ENCODE measurements around the gene LOX.

The LOX gene, protein sequence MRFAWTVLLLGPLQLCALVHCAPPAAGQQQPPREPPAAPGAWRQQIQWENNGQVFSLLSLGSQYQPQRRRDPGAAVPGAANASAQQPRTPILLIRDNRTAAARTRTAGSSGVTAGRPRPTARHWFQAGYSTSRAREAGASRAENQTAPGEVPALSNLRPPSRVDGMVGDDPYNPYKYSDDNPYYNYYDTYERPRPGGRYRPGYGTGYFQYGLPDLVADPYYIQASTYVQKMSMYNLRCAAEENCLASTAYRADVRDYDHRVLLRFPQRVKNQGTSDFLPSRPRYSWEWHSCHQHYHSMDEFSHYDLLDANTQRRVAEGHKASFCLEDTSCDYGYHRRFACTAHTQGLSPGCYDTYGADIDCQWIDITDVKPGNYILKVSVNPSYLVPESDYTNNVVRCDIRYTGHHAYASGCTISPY

DNA sequence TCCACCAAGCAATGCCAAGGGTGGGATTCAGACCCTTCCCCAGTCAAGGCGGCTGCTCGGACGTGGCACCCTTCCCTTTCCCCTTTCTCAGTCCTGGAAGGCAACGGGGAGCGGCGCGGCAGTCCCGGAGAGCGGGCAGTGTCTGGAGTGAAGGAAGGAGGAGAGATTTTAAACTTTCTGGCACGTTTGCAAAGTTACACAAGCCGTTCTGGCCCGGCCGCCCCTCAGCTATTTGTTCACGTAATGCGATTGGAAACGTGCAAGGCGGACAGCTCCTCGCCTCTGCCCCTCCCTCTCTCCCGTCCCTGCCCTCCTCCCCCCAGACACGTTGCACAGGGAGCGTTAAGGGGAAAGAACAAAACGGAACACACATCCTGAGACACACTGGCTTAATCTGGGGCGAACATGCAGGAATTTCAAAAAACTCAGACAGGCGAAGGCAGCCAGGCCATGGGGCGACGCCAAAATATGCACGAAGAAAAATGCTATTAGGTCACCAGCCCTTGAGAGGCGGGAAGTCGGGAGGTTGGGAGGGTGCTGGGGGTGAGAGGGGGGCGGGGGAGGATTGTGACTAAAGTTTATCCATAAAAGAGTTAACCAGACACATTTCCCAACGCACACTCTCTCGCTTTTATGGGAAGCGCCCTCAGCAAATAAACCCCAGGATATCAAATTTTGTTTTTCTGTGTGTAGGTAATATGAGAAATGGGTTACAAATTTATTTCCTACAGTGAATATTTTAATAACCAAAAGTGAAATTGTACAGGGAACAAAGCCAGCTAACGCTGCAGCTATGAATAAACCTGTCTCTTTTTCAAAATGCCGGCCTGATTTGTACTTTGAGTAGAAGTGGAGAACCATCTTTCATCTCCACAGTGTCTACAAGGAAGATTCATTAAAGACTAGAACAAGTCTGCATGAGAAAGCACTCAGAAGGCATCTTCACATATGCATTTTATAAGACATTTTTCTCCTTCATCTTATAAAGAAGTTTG, at the start of gene LOX:
Gene LOX (minus strand): TSS at position 144 of the 995 bp plus-strand sequence. CDS start 274 bp downstream, outside the sequence.
- DNase-seq (ENCODE audit: low spot score), result no peak

- DNase-seq (ENCODE audit: low spot score), result no peak
Observed at GRCh38 chr5:122126756-122127321, 48.8 kb upstream of the LOX start.

GRCh38 chr5:122126177-122126755, 48.2 kb upstream of the LOX start:
- DNase-seq (ENCODE audit: low spot score), result no peak

GRCh38 chr5:122124766-122125165, 46.7 kb upstream of the LOX start:
- DNase-seq (ENCODE audit: low spot score), result no peak

- DNase-seq (ENCODE audit: low spot score), result no peak
Observed at GRCh38 chr5:122121479-122122465, 43.7 kb upstream of the LOX start.

DNA sequence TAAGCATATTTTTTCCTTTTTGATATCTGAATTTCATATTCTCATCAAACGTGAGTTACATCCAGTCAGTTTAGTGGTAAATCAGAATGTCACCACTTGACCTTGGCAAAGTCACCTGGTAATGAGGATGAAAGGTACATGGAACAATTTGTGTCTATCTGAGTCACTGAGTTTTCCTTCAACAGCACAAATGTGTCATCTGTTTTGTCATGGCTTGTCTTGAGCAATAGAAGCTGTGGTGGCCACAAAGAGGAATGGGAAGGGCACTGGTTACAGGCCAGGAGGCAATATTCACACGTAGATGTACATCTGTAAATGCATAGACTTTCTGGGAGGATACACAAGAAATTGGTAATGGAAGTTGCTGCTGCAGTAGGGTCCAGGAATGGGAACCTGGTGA, 42.9 kb upstream of the LOX start:
- no peak for DNase-seq (ENCODE audit: low spot score)

- DNase-seq (ENCODE audit: low spot score), result no peak
Observed at GRCh38 chr5:122120493-122120892, 42.4 kb upstream of the LOX start.

DNA sequence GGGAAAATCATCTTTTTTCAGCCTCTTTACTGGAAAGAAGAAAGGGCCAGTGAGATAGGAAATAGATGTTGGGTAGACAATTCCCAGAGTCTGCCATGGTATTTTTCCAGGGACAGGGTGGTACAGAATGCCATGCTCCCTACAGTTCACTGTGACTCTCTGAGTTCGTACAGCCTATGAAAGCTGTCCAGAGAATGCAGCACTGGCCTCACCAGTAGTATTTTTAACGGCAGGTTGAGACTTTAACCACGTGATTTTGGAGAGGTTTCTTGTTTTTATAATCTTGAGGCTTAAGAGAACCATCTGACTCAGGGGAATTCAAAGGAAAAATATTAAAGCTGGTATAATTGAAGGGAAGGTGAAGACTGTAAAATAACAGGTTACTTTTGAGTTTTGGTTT, 41.1 kb upstream of the LOX start:
- no peak for DNase-seq (ENCODE audit: low spot score)

DNA sequence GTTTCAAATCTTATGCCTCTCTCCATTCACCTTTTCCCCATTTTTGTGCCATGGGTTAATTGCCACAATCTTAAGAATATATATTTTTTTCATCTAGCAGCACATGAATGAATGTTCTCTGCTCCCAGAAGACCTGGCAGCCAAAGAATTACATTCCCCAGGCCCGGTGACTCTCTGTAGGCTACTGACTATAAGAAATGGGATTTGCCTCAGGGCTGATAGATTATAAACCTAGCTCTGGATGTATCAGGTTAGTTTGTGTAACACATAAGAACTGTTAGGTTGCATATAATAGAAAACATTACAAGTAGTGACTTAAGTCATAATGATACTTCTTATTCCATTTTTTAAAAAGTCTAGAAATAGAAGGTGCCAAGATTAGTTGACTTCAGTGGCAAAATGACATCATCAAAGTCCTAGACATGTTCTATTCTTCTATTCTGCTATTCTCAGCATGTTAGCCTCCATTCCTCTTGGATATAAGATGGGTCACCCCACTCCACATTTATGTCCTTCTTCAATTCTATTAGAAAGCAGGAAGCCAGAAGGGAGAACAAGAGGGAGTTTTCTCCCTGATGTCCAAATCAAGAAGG, 40.4 kb upstream of the LOX start:
- no peak for DNase-seq (ENCODE audit: low spot score)

DNA sequence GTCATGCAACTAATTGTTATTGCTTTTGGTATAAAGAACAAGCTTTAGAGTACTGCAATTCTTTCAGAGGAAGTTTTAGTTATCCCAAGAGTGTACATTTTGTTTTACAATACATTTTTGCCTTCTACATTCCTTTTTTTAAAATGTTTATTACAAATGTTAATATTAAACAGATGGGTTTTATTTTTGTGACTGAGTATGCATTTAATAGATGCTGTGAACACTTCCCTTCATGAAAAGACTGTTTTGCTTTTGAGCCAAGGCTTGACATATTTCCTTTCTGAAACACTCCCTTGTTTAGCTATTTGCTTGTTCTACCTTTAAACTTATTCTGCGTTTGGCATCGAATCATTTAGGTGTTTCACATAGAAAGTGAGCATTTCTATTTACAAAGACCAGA, 36.4 kb upstream of the LOX start:
- no peak for DNase-seq (ENCODE audit: low spot score)

DNA sequence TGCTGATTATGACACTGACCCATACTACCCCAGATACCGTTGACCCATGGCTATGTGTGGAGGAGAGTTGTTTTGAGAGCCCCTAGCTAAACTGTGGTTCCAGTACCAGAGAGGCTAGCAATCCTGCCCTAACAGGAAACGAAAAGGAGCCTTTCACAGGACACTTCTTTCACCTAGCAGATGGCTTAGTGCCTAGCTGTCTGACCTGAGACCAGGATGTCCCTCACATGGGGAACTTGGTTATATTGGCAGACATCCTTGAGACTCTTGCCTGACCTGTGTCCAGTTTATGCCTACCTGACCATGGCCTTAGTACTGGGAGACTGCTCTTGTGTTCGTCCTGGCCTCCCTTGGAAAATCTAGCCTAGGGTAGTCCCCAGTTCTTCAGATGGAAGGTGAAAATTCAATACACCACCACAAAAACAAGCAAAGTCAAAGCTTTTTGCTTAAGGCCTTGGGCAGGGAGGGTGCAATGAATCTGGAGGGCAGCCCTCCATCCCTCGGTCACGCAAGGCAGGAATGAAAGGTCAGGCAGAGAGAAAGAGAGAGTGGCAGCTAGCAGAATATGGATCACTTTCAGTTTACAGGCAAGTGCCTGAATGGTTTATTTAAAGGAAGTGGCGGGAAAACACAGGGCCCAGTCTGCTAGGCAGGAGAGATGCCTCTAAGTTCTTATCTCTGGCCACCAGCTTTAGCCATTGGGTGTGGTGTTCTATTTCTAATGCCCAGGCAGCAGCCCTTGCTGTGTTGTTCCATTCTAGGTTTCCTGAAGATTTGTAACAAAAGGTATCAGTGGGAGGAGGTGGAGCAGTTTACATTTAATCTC, 34.9 kb upstream of the LOX start:
- DNase-seq (ENCODE audit: low spot score), result no peak

DNA sequence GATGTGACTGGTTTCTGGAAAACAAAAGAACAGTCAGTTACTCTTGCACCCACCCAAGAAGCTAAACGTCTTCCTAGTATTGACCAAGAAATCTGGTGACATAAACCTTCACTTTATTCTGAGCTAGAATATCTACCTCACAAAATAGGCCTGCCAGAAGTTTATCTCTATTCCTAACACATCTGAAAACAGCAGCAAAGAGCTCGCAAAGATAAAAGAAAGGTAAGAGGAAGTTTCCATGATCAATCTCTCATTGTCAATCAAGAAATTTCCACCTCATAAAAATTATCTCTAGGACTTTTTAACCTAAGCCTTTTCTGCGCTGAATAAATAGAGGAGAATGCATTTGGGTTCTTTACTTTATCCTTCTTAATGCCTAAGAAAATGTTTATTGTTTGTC, 34.0 kb upstream of the LOX start:
- no peak for DNase-seq (ENCODE audit: low spot score)

DNA sequence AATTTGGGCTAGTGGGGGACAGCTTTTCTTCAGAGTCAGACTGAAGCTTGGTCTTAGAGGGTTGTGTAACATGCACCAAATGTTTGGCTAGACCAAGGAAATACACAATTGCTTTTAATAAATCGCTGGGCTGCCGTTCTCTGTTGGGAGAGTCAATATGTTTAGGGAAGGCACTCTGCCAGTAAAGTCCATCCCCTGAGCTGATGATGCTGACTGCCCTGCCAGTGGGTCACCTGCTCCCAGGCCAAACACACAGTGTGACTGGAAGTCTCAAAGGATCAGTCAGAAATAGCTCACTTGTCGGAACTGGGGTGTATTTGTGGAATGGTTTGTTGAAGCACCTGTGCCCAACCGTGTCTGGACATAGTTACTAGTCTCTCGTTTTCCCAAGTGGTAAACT, 33.4 kb upstream of the LOX start:
- DNase-seq (ENCODE audit: low spot score), result no peak

GRCh38 chr5:122110987-122111386, 32.9 kb upstream of the LOX start:
- no peak for DNase-seq (ENCODE audit: low spot score)

GRCh38 chr5:122107016-122107415, 29.0 kb upstream of the LOX start:
- no peak for DNase-seq (ENCODE audit: low spot score)

DNA sequence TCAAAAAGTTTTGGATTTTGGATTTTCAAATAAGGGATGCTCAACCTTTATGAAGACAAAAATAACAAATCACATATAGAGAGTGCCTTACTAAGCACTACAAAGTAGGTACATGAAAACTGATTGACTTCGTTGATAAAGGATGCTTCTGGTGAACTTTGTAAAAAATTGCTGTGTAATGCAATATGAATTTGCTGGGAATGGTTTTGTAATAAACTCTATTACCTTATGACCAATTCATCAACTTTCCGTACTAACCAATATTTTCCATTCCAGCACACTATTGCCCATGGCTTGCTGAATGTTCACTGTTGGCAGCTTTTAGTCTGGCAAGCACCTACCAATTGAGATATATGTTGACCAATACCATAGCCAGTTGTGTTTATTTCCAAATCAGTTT, 27.9 kb upstream of the LOX start:
- no peak for DNase-seq (ENCODE audit: low spot score)

GRCh38 chr5:122102825-122103224, 24.8 kb upstream of the LOX start:
- no peak for DNase-seq (ENCODE audit: low spot score)

- no peak for DNase-seq (ENCODE audit: low spot score)
Observed at GRCh38 chr5:122101636-122102285, 23.7 kb upstream of the LOX start.

All from CD4-positive, alpha-beta T cell treated with Interleukin-15 for 4 hours (primary cell).